NCI-H146 treated with DMSO at 0.1 percent for 48 hours (cell line): ENCODE results near the gene SHBG.

ENCODE experiments used
- DNase-seq: peaks from one replicate; lab custom pipeline; 2025; ENCODE audit not compliant: unreplicated experiment; lab: John Stamatoyannopoulos, UW

Gene SHBG

GRCh38 chr17:7646457-7646856 lies 16.5 kb downstream of the SHBG start:
- no peak for DNase-seq

- DNase-seq = no peak
These were observed 17.1 kb downstream of the SHBG start for GRCh38 chr17:7647018-7647417.

GRCh38 chr17:7650509-7651096 lies 20.7 kb downstream of the SHBG start, which contains the start of gene ATP1B2:
TSS of gene ATP1B2 (plus strand) at chr17:7650926. CDS start at chr17:7651519, 593 bp downstream.
- DNase-seq = peak; percentile 66

- no peak for DNase-seq
These were observed 21.2 kb downstream of the SHBG start for GRCh38 chr17:7651097-7651664.

GRCh38 chr17:7651665-7652387 lies 21.9 kb downstream of the SHBG start:
- no peak for DNase-seq

GRCh38 chr17:7652388-7653356 lies 22.7 kb downstream of the SHBG start:
- DNase-seq = no peak

- no peak for DNase-seq
These were observed 25.1 kb downstream of the SHBG start for GRCh38 chr17:7654832-7655540.

- DNase-seq = no peak
These were observed 25.6 kb downstream of the SHBG start for GRCh38 chr17:7655541-7655840.

- no peak for DNase-seq
These were observed 27.1 kb downstream of the SHBG start for GRCh38 chr17:7656958-7657609.

- no peak for DNase-seq
These were observed 37.9 kb downstream of the SHBG start for GRCh38 chr17:7667656-7668406.

- DNase-seq = no peak
These were observed 38.5 kb downstream of the SHBG start for GRCh38 chr17:7668482-7668881.

GRCh38 chr17:7673239-7673638 lies 43.3 kb downstream of the SHBG start:
- DNase-seq = no peak

- no peak for DNase-seq
These were observed 45.0 kb downstream of the SHBG start for GRCh38 chr17:7674934-7675333.

GRCh38 chr17:7676533-7676932 lies 46.6 kb downstream of the SHBG start:
- no peak for DNase-seq

GRCh38 chr17:7677388-7678067 lies 47.6 kb downstream of the SHBG start:
- DNase-seq = no peak
